K562 (cell line): ENCODE results near the gene POFUT2. TPM values are rescaled to one million over a fixed set of nuclear protein-coding genes. Genes with fewer than 3 reads are reported as not detected.

ENCODE experiments used
- ARID4B ChIP-seq: sonication (generic); formaldehyde crosslinking; IDR thresholded peaks from 2 replicates; pipeline ENCODE4 v1.8.0; 2022; ENCODE audit warnings: mild to moderate bottlenecking, missing genetic modification reagents
- CBFB ChIP-seq: sonication (generic); formaldehyde crosslinking; IDR thresholded peaks from 2 replicates; pipeline ENCODE4 v1.4.0; 2020; ENCODE audit warnings: mild to moderate bottlenecking, missing genetic modification reagents
- EGR1 ChIP-seq: fragments of 450-650 bp; conservative IDR thresholded peaks from 2 replicates; pipeline ENCODE4 v1.6.1; 2017; ENCODE audit warnings: mild to moderate bottlenecking
- ILK ChIP-seq: fragments of 450-650 bp; IDR thresholded peaks from 2 replicates; pipeline ENCODE4 v1.6.1; 2016; ENCODE audit warnings: missing genetic modification characterization, low read depth, mild to moderate bottlenecking, missing compliant biosample characterization, moderate library complexity, borderline replicate concordance
- KLF1 ChIP-seq: fragments of 450-650 bp; IDR thresholded peaks from 2 replicates; pipeline ENCODE4 v1.6.1; 2016; ENCODE audit warnings: missing genetic modification characterization, missing compliant biosample characterization
- NFE2L1 ChIP-seq: fragments of 450-650 bp; IDR thresholded peaks from 2 replicates; pipeline ENCODE4 v1.6.1; 2016; ENCODE audit warnings: missing genetic modification characterization, low read depth, mild to moderate bottlenecking, missing compliant biosample characterization, moderate library complexity, borderline replicate concordance
- NUFIP1 ChIP-seq: fragments of 450-650 bp; IDR thresholded peaks from 2 replicates; pipeline ENCODE4 v1.6.1; 2018; ENCODE audit not compliant: partially characterized antibody
- RB1 ChIP-seq: fragments of 450-650 bp; IDR thresholded peaks from 2 replicates; pipeline ENCODE4 v1.6.1; 2017; ENCODE audit warnings: low read depth, mild to moderate bottlenecking
- TCF3 ChIP-seq: sonication (generic); formaldehyde crosslinking; IDR thresholded peaks from 2 replicates; pipeline ENCODE4 v1.4.0; 2020; ENCODE audit warnings: mild to moderate bottlenecking, missing genetic modification reagents
- THRA ChIP-seq: fragments of 450-650 bp; IDR thresholded peaks from 2 replicates; pipeline ENCODE4 v1.6.1; 2017; ENCODE audit warnings: mild to moderate bottlenecking, moderate library complexity
- ZNF740 ChIP-seq, 3 experiments: fragments of 200-800 bp in 1 of 3; sonication (Bioruptor generic) in 1 of 3; sonication (generic) in 1 of 3; formaldehyde crosslinking in 1 of 3; IDR thresholded peaks; 2 replicates each; pipeline versions ENCODE4 v1.6.1 to v1.8.0; 2016 to 2022; ENCODE audit warnings: mild to moderate bottlenecking in 2 of 3, missing compliant biosample characterization in 2 of 3, missing genetic modification characterization in 2 of 3, missing genetic modification reagents in 1 of 3
- ZNF75A ChIP-seq: fragments of 450-650 bp; formaldehyde crosslinking; IDR thresholded peaks from 2 replicates; pipeline ENCODE4 v1.4.0; 2020; ENCODE audit warnings: mild to moderate bottlenecking
- polyA plus RNA-seq, 8 experiments: library from polyadenylated mRNA; depleted of rRNA in 4 of 8; stranded (reverse) in 5 of 8; unstranded in 3 of 8; fragments of >200 nt; fragmentation: Nextera tagmentation in 2 of 8; fragmentation: Illumina TruSeq in 1 of 8; extraction: Ambion mirVana in 2 of 8; extraction: Trizol in 1 of 8; gene quantifications; 2 replicates each; pipeline versions ENCODE4 v1.2.1 to v1.2.3, GENCODE V29; 2011 to 2014; ENCODE audit warnings: inconsistent platforms in 1 of 8, missing spikeins in 1 of 8
- total RNA-seq, 7 experiments: library from RNA; depleted of rRNA in 6 of 7; stranded (reverse); fragments of >200 nt in 6 of 7; fragmentation: Illumina TruSeq in 2 of 7; extraction: Trizol in 2 of 7; gene quantifications; 2 replicates each; pipeline versions ENCODE4 v1.2.1 to v1.2.3, GENCODE V29; 2011 to 2021; ENCODE audit warnings: low replicate concordance in 1 of 7

POFUT2 gene
- total and polyA plus RNA-seq, 9 of the 15 experiments (the other 6 are each of a cell fraction or from before 2014, with no cell fraction given): 1.1 to 24.2 (median 11.0) TPM

GRCh38 chr21:45255381-45256020 lies 32.2 kb downstream of the POFUT2 start (continued):
- TF ChIP-seq THRA: no peak
- no peak for TF ChIP-seq ZNF75A (CRISPR knock-in tag)
- peak; percentile 38; the same call in 1 of the 2 replicates for TF ChIP-seq TCF3 (CRISPR knock-in tag)
- 0 out of 2 replicates have a peak, but pooled peaks have one; percentile 8 for TF ChIP-seq EGR1
- TF ChIP-seq CBFB (CRISPR knock-in tag): no peak
- TF ChIP-seq KLF1 (tag): no peak
- TF ChIP-seq NFE2L1 (tag): no peak
- no peak for TF ChIP-seq ILK (tag)
- peak; percentile 33; the same call in 1 of the 2 replicates for TF ChIP-seq RB1
- peak; percentile 92 for TF ChIP-seq ZNF740 (CRISPR knock-in tag; IDR thresholded peaks at IDR 0.05)
- peak in 1 of 2 experiments; percentile 69; a peak in 1 of 4 replicates for TF ChIP-seq ZNF740 (tag; IDR thresholded peaks at IDR 0.05)
- TF ChIP-seq ARID4B (CRISPR knock-in tag): no peak
- no peak for TF ChIP-seq NUFIP1
